SK-N-SH treated with all-trans-retinoic acid at 6 μM for 48 hours (cell line): ENCODE results near the gene TNPO3.

ENCODE experiments used
- ATAC-seq: fragments of 200-7000 bp; cut with Tn5 transposase; 3 replicates; pipeline ENCODE4 v1.9.1; 2020; ENCODE audit warnings: mild to moderate bottlenecking, moderate library complexity
- ARNTL ChIP-seq: fragments of 450-650 bp; formaldehyde crosslinking; IDR thresholded peaks from 2 replicates; pipeline ENCODE4 v1.5.0; 2020; ENCODE audit warnings: low read depth, mild to moderate bottlenecking, moderate library complexity, borderline replicate concordance
- BACH2 ChIP-seq: fragments of 250-450 bp; sonication (Bioruptor Pico); IDR thresholded peaks from 2 replicates; pipeline ENCODE4 v1.9.0; 2021; ENCODE audit warnings: mild to moderate bottlenecking, borderline replicate concordance
- CREB5 ChIP-seq: fragments of 250-450 bp; sonication (Bioruptor Pico); IDR thresholded peaks from 2 replicates; pipeline ENCODE4 v1.5.1; 2020; ENCODE audit warnings: low read depth, mild to moderate bottlenecking, moderate library complexity
- CSDC2 ChIP-seq: fragments of 250-450 bp; sonication (Bioruptor Pico); IDR thresholded peaks from 2 replicates; pipeline ENCODE4 v1.5.0; 2020; ENCODE audit warnings: mild to moderate bottlenecking, moderate library complexity
- ESRRG ChIP-seq: fragments of 250-450 bp; sonication (Bioruptor Pico); IDR thresholded peaks from 2 replicates; pipeline ENCODE4 v1.6.1; 2021; ENCODE audit warnings: mild to moderate bottlenecking
- GLIS3 ChIP-seq: fragments of 250-450 bp; sonication (Bioruptor Pico); IDR thresholded peaks from 2 replicates; pipeline ENCODE4 v1.5.0; 2020; ENCODE audit warnings: mild to moderate bottlenecking, moderate library complexity
- ISL1 ChIP-seq: fragments of 250-450 bp; sonication (Bioruptor Pico); IDR thresholded peaks from 2 replicates; pipeline ENCODE4 v2.1.2; 2022; ENCODE audit warnings: mild to moderate bottlenecking, moderate library complexity
- OSR1 ChIP-seq: fragments of 250-450 bp; sonication (Bioruptor Pico); IDR thresholded peaks from 2 replicates; pipeline ENCODE4 v1.8.0; 2022; ENCODE audit warnings: moderate library complexity, mild to moderate bottlenecking, inconsistent platforms
- POU6F1 ChIP-seq: fragments of 250-450 bp; sonication (Bioruptor Pico); IDR thresholded peaks from 2 replicates; pipeline ENCODE4 v1.8.0; 2021; ENCODE audit warnings: low read depth, mild to moderate bottlenecking, moderate library complexity, borderline replicate concordance
- PPARA ChIP-seq: fragments of 250-450 bp; sonication (Bioruptor Pico); IDR thresholded peaks from 2 replicates; pipeline ENCODE4 v1.5.0; 2020; ENCODE audit warnings: mild to moderate bottlenecking, borderline replicate concordance
- RARB ChIP-seq: fragments of 250-450 bp; sonication (Bioruptor Pico); IDR thresholded peaks from 2 replicates; pipeline ENCODE4 v1.8.0; 2021; ENCODE audit warnings: mild to moderate bottlenecking, moderate library complexity
- SNAI2 ChIP-seq: fragments of 250-450 bp; sonication (Bioruptor Pico); IDR thresholded peaks from 2 replicates; pipeline ENCODE4 v1.5.0; 2020; ENCODE audit warnings: mild to moderate bottlenecking, moderate library complexity
- TOX ChIP-seq: fragments of 250-450 bp; sonication (Bioruptor Pico); IDR thresholded peaks from 2 replicates; pipeline ENCODE4 v1.8.0; 2021; ENCODE audit warnings: mild to moderate bottlenecking, moderate library complexity, borderline replicate concordance
- TSHZ2 ChIP-seq: fragments of 250-450 bp; sonication (Bioruptor Pico); IDR thresholded peaks from 2 replicates; pipeline ENCODE4 v1.5.0; 2020; ENCODE audit warnings: mild to moderate bottlenecking, moderate library complexity
- ZC3H10 ChIP-seq: fragments of 250-450 bp; sonication (Bioruptor Pico); IDR thresholded peaks from 2 replicates; pipeline ENCODE4 v1.5.1; 2021; ENCODE audit warnings: mild to moderate bottlenecking, moderate library complexity
- ZFP3 ChIP-seq: fragments of 250-450 bp; sonication (Bioruptor Pico); IDR thresholded peaks from 2 replicates; pipeline ENCODE4 v1.5.0; 2020; ENCODE audit warnings: mild to moderate bottlenecking, moderate library complexity
- ZFP30 ChIP-seq: fragments of 450-650 bp; formaldehyde crosslinking; IDR thresholded peaks from 2 replicates; pipeline ENCODE4 v1.5.0; 2022; ENCODE audit warnings: mild to moderate bottlenecking, moderate library complexity
- ZNF565 ChIP-seq: fragments of 450-650 bp; formaldehyde crosslinking; conservative IDR thresholded peaks from 2 replicates; pipeline ENCODE4 v1.5.0; 2020; ENCODE audit warnings: low read depth, mild to moderate bottlenecking, moderate library complexity
- ZNF70 ChIP-seq: fragments of 450-650 bp; formaldehyde crosslinking; IDR thresholded peaks from 2 replicates; pipeline ENCODE4 v1.5.0; 2020; ENCODE audit warnings: mild to moderate bottlenecking, moderate library complexity
- ZNF8 ChIP-seq: fragments of 450-650 bp; formaldehyde crosslinking; IDR thresholded peaks from 2 replicates; pipeline ENCODE4 v1.5.0; 2020; ENCODE audit warnings: mild to moderate bottlenecking, moderate library complexity
- TF ChIP-seq, protein P1 (sequence below): fragments of 250-450 bp; sonication (Bioruptor Pico); IDR thresholded peaks from 2 replicates; pipeline ENCODE4 v1.5.1; 2021; ENCODE audit warnings: mild to moderate bottlenecking, moderate library complexity
- TF ChIP-seq, protein P2 (sequence below): fragments of 250-450 bp; sonication (Bioruptor Pico); IDR thresholded peaks from 2 replicates; pipeline ENCODE4 v1.8.0; 2020; ENCODE audit warnings: mild to moderate bottlenecking, moderate library complexity, borderline replicate concordance

TNPO3 gene

DNA sequence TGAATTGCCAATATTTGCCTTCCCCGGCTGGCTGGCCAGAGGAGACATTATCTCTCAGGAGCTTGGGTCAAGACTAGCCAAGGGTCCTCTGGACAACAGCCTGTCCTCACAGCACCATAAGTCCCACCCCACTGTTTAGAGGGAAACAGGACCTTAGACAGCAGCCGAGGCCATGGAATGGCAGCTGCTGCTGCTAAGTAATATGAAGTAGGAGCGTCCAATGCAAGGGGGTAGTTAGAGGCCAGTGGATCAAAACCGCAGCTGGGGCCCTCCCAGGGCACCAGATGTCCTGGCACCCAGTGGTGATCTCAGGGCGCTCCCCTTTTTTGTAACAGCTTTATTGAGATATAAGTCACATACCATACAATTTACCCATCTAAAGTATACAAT, 131.5 kb downstream of the TNPO3 start (continued):
- TF ChIP-seq CREB5 (CRISPR knock-in tag) (no peak), POU6F1 (CRISPR knock-in tag) (no peak)

DNA sequence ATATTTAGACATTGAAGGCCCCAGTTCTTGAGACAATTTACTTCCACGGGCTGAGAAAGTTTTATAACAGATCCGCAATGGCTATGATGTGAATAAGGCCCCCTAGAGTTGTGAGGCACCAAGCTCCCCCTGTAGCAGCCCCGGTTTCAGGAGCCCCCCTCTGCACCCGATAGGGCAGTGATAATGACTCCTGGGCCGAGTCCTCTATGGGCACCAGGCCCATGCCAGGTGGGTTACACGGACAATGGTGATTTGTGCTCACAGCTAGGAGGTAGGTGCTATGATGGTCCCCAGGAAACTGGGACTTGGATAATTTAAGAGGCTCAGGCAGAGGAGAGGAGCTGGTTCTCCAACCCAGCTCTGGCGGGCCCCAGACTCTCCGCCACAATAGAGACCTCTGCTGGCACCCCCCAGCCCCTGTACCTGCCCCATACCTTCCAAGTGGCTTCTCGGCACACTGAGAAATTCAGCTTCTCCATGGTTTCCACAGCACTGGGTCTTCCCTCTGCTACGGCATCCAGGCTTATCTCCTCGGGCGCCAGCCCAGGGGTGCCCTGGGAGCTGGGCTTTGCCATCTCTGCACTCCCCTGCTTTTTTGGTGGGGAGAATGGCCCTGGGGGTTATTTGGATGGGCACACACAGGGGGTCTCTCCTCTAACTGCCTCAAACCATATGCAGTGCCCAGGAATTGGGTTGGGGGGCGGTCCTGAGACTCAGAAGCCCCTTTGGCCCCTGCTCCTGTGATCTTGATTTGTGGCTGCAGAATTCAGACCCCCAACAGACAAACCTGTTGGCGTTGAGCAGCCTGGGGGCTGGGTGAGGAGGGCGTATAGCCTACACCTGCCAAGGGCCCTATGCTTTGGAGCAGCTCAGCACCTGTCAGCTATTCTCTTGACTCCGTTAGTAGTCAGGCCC, 132.2 kb downstream of the TNPO3 start:
- no peak for TF ChIP-seq ZNF565 (CRISPR knock-in tag)
- no peak for TF ChIP-seq SNAI2 (CRISPR knock-in tag)
- TF ChIP-seq RARB = no peak
- TF ChIP-seq ARNTL (CRISPR knock-in tag) = no peak
- no peak for TF ChIP-seq ESRRG
- TF ChIP-seq TSHZ2 (CRISPR knock-in tag) = no peak
- TF ChIP-seq ZNF70 = no peak
- TF ChIP-seq ZFP3 (CRISPR knock-in tag) = no peak
- TF ChIP-seq ZC3H10 (CRISPR knock-in tag) = no peak
- TF ChIP-seq BACH2 (CRISPR knock-in tag) = no peak
- TF ChIP-seq, protein P1, sequence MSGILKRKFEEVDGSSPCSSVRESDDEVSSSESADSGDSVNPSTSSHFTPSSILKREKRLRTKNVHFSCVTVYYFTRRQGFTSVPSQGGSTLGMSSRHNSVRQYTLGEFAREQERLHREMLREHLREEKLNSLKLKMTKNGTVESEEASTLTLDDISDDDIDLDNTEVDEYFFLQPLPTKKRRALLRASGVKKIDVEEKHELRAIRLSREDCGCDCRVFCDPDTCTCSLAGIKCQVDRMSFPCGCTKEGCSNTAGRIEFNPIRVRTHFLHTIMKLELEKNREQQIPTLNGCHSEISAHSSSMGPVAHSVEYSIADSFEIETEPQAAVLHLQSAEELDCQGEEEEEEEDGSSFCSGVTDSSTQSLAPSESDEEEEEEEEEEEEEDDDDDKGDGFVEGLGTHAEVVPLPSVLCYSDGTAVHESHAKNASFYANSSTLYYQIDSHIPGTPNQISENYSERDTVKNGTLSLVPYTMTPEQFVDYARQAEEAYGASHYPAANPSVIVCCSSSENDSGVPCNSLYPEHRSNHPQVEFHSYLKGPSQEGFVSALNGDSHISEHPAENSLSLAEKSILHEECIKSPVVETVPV (CRISPR knock-in tag) = no peak
- TF ChIP-seq ZFP30 (CRISPR knock-in tag) = no peak
- no peak for TF ChIP-seq CSDC2 (CRISPR knock-in tag)
- no peak for TF ChIP-seq OSR1 (CRISPR knock-in tag)
- no peak for TF ChIP-seq ISL1 (CRISPR knock-in tag)
- TF ChIP-seq, protein P2, sequence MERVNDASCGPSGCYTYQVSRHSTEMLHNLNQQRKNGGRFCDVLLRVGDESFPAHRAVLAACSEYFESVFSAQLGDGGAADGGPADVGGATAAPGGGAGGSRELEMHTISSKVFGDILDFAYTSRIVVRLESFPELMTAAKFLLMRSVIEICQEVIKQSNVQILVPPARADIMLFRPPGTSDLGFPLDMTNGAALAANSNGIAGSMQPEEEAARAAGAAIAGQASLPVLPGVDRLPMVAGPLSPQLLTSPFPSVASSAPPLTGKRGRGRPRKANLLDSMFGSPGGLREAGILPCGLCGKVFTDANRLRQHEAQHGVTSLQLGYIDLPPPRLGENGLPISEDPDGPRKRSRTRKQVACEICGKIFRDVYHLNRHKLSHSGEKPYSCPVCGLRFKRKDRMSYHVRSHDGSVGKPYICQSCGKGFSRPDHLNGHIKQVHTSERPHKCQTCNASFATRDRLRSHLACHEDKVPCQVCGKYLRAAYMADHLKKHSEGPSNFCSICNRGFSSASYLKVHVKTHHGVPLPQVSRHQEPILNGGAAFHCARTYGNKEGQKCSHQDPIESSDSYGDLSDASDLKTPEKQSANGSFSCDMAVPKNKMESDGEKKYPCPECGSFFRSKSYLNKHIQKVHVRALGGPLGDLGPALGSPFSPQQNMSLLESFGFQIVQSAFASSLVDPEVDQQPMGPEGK = no peak
- TF ChIP-seq ZNF8 (CRISPR knock-in tag) = no peak
- TF ChIP-seq PPARA (CRISPR knock-in tag) = no peak
- ATAC-seq = no peak

- ATAC-seq = no peak
- TF ChIP-seq POU6F1 (CRISPR knock-in tag) = no peak
- TF ChIP-seq, protein P2 = no peak
- TF ChIP-seq CSDC2 (CRISPR knock-in tag) = no peak
- no peak for TF ChIP-seq TOX (CRISPR knock-in tag)
- TF ChIP-seq ZFP30 (CRISPR knock-in tag) = no peak
- no peak for TF ChIP-seq BACH2 (CRISPR knock-in tag)
- no peak for TF ChIP-seq RARB
- no peak for TF ChIP-seq GLIS3 (CRISPR knock-in tag)
- TF ChIP-seq CREB5 (CRISPR knock-in tag) = no peak
- TF ChIP-seq ZNF565 (CRISPR knock-in tag) = no peak
- no peak for TF ChIP-seq ISL1 (CRISPR knock-in tag)
- TF ChIP-seq ZNF8 (CRISPR knock-in tag) = no peak
These were observed 133.0 kb downstream of the TNPO3 start for GRCh38 chr7:128921866-128922440.
